ENCODE measurements around the gene DPF3.

DPF3 gene

GRCh38 chr14:72664651-72665050, 229.2 kb downstream of the DPF3 start:
- DNase-seq, result no peak

GRCh38 chr14:72663956-72664650, 229.8 kb downstream of the DPF3 start:
- no peak for DNase-seq

- DNase-seq, result no peak
Observed at GRCh38 chr14:72663076-72663487, 230.8 kb downstream of the DPF3 start.

- no peak for DNase-seq
Observed at GRCh38 chr14:72662214-72662613, 231.7 kb downstream of the DPF3 start.

- DNase-seq, result no peak
Observed at GRCh38 chr14:72657214-72657921, 236.5 kb downstream of the DPF3 start.

GRCh38 chr14:72653026-72653425, 240.9 kb downstream of the DPF3 start:
- DNase-seq, result no peak

GRCh38 chr14:72652179-72652578, 241.7 kb downstream of the DPF3 start:
- no peak for DNase-seq

GRCh38 chr14:72651714-72652113, 242.2 kb downstream of the DPF3 start:
- no peak for DNase-seq

GRCh38 chr14:72651081-72651480, 242.8 kb downstream of the DPF3 start:
- DNase-seq, result no peak

- DNase-seq, result no peak
Observed at GRCh38 chr14:72649603-72650227, 244.2 kb downstream of the DPF3 start.

GRCh38 chr14:72647782-72648181, 246.1 kb downstream of the DPF3 start:
- no peak for DNase-seq

- no peak for DNase-seq
Observed at GRCh38 chr14:72646861-72647528, 246.9 kb downstream of the DPF3 start.

GRCh38 chr14:72645706-72646105, 248.2 kb downstream of the DPF3 start:
- DNase-seq, result no peak

GRCh38 chr14:72644758-72645489, 249.0 kb downstream of the DPF3 start:
- DNase-seq, result no peak

GRCh38 chr14:72644038-72644437, 249.9 kb downstream of the DPF3 start:
- DNase-seq, result no peak

GRCh38 chr14:72643317-72643801, 250.5 kb downstream of the DPF3 start:
- DNase-seq, result no peak

- DNase-seq, result no peak
Observed at GRCh38 chr14:72640911-72641485, 252.9 kb downstream of the DPF3 start.

GRCh38 chr14:72638021-72638420, 255.9 kb downstream of the DPF3 start:
- no peak for DNase-seq

- no peak for DNase-seq
Observed at GRCh38 chr14:72636871-72637270, 257.0 kb downstream of the DPF3 start.

GRCh38 chr14:72636094-72636493, 257.8 kb downstream of the DPF3 start:
- no peak for DNase-seq

- DNase-seq, result no peak
Observed at GRCh38 chr14:72634691-72635616, 258.9 kb downstream of the DPF3 start.

Data from stimulated activated CD4-positive, alpha-beta T cell treated with anti-CD3 and anti-CD28 coated beads, Interleukin-12 subunit alpha, Interleukin-12 subunit beta, amount 100 ng/mL, for 4 hours (primary cell).